ENCODE data around the gene NEIL3.

GRCh38 chr4:177301126-177301639, 8.5 kb upstream of the NEIL3 start:
- TF ChIP-seq, protein P1, sequence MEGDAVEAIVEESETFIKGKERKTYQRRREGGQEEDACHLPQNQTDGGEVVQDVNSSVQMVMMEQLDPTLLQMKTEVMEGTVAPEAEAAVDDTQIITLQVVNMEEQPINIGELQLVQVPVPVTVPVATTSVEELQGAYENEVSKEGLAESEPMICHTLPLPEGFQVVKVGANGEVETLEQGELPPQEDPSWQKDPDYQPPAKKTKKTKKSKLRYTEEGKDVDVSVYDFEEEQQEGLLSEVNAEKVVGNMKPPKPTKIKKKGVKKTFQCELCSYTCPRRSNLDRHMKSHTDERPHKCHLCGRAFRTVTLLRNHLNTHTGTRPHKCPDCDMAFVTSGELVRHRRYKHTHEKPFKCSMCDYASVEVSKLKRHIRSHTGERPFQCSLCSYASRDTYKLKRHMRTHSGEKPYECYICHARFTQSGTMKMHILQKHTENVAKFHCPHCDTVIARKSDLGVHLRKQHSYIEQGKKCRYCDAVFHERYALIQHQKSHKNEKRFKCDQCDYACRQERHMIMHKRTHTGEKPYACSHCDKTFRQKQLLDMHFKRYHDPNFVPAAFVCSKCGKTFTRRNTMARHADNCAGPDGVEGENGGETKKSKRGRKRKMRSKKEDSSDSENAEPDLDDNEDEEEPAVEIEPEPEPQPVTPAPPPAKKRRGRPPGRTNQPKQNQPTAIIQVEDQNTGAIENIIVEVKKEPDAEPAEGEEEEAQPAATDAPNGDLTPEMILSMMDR (IDR thresholded peaks at IDR 0.05; ENCODE audit: low read length): no peak
- TF ChIP-seq EZH2 (IDR thresholded peaks at IDR 0.05; ENCODE audit: borderline replicate concordance, low read length): no peak
